Epithelial cell of proximal tubule (primary cell): ENCODE data around the gene ANGPTL1. TPM values are rescaled to one million over a fixed set of nuclear protein-coding genes. Genes with fewer than 3 reads are reported as not detected.

Experiments
- DNase-seq: peaks from one replicate; pipeline ENCODE4 v3.0.0-alpha.2; 2011; ENCODE audit warnings: low read depth
- H3K4me3 ChIP-seq: 2 replicates; pipeline ENCODE4 v1.5.1; 2011; ENCODE audit warnings: low read depth, mild to moderate bottlenecking, low read length
- CTCF ChIP-seq: conservative IDR thresholded peaks from 2 replicates; pipeline ENCODE4 v1.5.1; 2012; ENCODE audit warnings: low read depth, mild to moderate bottlenecking, low read length
- total RNA-seq: library from RNA; depleted of rRNA; stranded (reverse); fragments of >200 nt; gene quantifications from 2 replicates; pipeline ENCODE4 v1.2.3, GENCODE V29; 2015

ANGPTL1 gene
- total RNA-seq = not detected in 2 replicates

- DNase-seq = no peak
- no peak within 1 kb of the TSS for H3K4me3 ChIP-seq
- no peak for TF ChIP-seq CTCF
Measured at GRCh38 chr1:178870944-178871343, at the start of gene ANGPTL1. TSS of gene ANGPTL1 (minus strand) at chr1:178871077. CDS start at chr1:178865776, 5,301 bp downstream.

GRCh38 chr1:178919581-178919980 is 48.7 kb upstream of the ANGPTL1 start:
- no peak for TF ChIP-seq CTCF
- no peak for DNase-seq
- H3K4me3 ChIP-seq = no peak overlapping the region

GRCh38 chr1:178918955-178919354 is 48.1 kb upstream of the ANGPTL1 start:
- no peak overlapping the region for H3K4me3 ChIP-seq
- no peak for DNase-seq
- no peak for TF ChIP-seq CTCF

- DNase-seq = no peak
- H3K4me3 ChIP-seq = no peak overlapping the region
- no peak for TF ChIP-seq CTCF
Measured at GRCh38 chr1:178918308-178918707, 47.4 kb upstream of the ANGPTL1 start.

- H3K4me3 ChIP-seq = no peak overlapping the region
- no peak for DNase-seq
- no peak for TF ChIP-seq CTCF
Measured at GRCh38 chr1:178916448-178917174, 45.7 kb upstream of the ANGPTL1 start.

GRCh38 chr1:178912597-178912996 is 41.7 kb upstream of the ANGPTL1 start:
- H3K4me3 ChIP-seq = no peak overlapping the region
- DNase-seq = no peak

More at GRCh38 chr1:178912597-178912996, 41.7 kb upstream of the ANGPTL1 start:
- TF ChIP-seq CTCF = no peak
